Measurements from ENCODE around the gene DGKB. TPM values are rescaled to one million over a fixed set of nuclear protein-coding genes. Genes with fewer than 3 reads are reported as not detected.
A peak's percentile ranks its signal among the peaks of the same experiment; 100 is the strongest.

DGKB gene
- polyA plus RNA-seq, 1 donor (not counting 4 experiments of a cell fraction or from before 2014, with no cell fraction given) = 0.01 TPM

DNA sequence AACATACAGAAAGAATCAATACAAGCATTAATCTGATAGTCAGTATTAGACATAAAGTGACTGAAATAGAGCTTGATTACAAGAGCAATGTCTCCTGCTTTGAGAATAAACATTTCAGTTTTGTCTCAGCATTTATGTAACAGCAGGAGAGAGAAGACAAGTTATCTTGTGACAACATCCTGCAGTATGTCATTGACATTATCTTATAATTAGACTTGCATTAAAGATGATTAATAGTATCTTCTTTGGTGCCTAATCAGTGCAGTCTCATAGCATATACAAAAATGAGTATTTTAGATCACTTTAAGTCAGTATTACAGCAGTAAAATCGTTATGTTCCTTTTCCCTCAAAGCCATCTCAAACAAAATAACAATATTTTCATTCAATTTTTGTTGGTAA lies 477.0 kb downstream of the DGKB start:
- Histone ChIP-seq H3K9ac (ENCODE audit: control insufficient read depth, extremely low read depth, insufficient read depth, low read length) (no peak overlapping the region), H3K4me3 (ENCODE audit: control insufficient read depth in 2 of 3, extremely low read depth in 1 of 3, insufficient read depth in 2 of 3, low read depth in 1 of 3, low read length in 3 of 3) (no peak overlapping the region), H3K4me2 (ENCODE audit: control insufficient read depth, extremely low read depth, insufficient read depth, low read depth, low read length) (no peak overlapping the region), H3K9me1 (ENCODE audit: control insufficient read depth, extremely low read depth, insufficient read depth, low read length) (no peaks in the 10 kb centered on the region), H3K79me2 (ENCODE audit: control insufficient read depth, insufficient read depth, low read length) (no peaks in the 10 kb centered on the region), H3K36me3 (ENCODE audit: control insufficient read depth in 2 of 2, extremely low read depth in 1 of 2, insufficient read depth in 2 of 2, low read length in 2 of 2) (no peaks in the 10 kb centered on the region), H3K27ac (ENCODE audit: control insufficient read depth, insufficient read depth, low read length) (no peak overlapping the region), H3K27me3 (ENCODE audit: control insufficient read depth, extremely low read depth, insufficient read depth, low read length) (no peaks in the 10 kb centered on the region), H4K20me1 (ENCODE audit: control insufficient read depth, extremely low read depth, insufficient read depth, low read length) (no peaks in the 10 kb centered on the region), H3K4me1 (ENCODE audit: control insufficient read depth, extremely low read depth, insufficient read depth, low read length) (no peaks in the 10 kb centered on the region), H3K9me3 (ENCODE audit: control insufficient read depth, low read depth, low read length) (no peaks in the 10 kb centered on the region), H2AFZ (ENCODE audit: control insufficient read depth, low read length) (no peak overlapping the region)
- DNase-seq (ENCODE audit: low read depth, low spot score) (no peak), FAIRE-seq (no peak)
- TF ChIP-seq EZH2 (IDR thresholded peaks at IDR 0.05; ENCODE audit: low read length) (no peak), CTCF (optimal IDR thresholded peaks at IDR 0.05 in 1 of 3, IDR thresholded peaks at IDR 0.05 in 1 of 3, conservative IDR thresholded peaks at IDR 0.05 in 1 of 3; ENCODE audit: extremely low read depth in 1 of 3, insufficient read depth in 2 of 3, low read length in 3 of 3) (no peak)
- dilution Hi-C loops (cut with MboI; ENCODE audit: extremely low pct_ligation_motif_present, low sequenced_read_pairs) = no loop called here

GRCh38 chr7:14424675-14425074 lies 477.9 kb downstream of the DGKB start:
- DNase-seq (ENCODE audit: low read depth, low spot score) = no peak
- H3K4me3 ChIP-seq (ENCODE audit: control insufficient read depth in 2 of 3, extremely low read depth in 1 of 3, insufficient read depth in 2 of 3, low read depth in 1 of 3, low read length in 3 of 3) = no peak overlapping the region
- dilution Hi-C loops (cut with MboI; ENCODE audit: extremely low pct_ligation_motif_present, low sequenced_read_pairs) = no loop called here

More at GRCh38 chr7:14424675-14425074, 477.9 kb downstream of the DGKB start:
- H3K79me2 ChIP-seq (ENCODE audit: control insufficient read depth, insufficient read depth, low read length) = no peaks in the 10 kb centered on the region
- H4K20me1 ChIP-seq (ENCODE audit: control insufficient read depth, extremely low read depth, insufficient read depth, low read length) = no peaks in the 10 kb centered on the region
- H3K4me1 ChIP-seq (ENCODE audit: control insufficient read depth, extremely low read depth, insufficient read depth, low read length) = no peaks in the 10 kb centered on the region
- H2AFZ ChIP-seq (ENCODE audit: control insufficient read depth, low read length) = no peak overlapping the region
- H3K4me2 ChIP-seq (ENCODE audit: control insufficient read depth, extremely low read depth, insufficient read depth, low read depth, low read length) = no peak overlapping the region
- no peaks in the 10 kb centered on the region for H3K36me3 ChIP-seq (ENCODE audit: control insufficient read depth in 2 of 2, extremely low read depth in 1 of 2, insufficient read depth in 2 of 2, low read length in 2 of 2)
- no peak for FAIRE-seq
- TF ChIP-seq EZH2 (IDR thresholded peaks at IDR 0.05; ENCODE audit: low read length) (no peak), CTCF (optimal IDR thresholded peaks at IDR 0.05 in 1 of 3, IDR thresholded peaks at IDR 0.05 in 1 of 3, conservative IDR thresholded peaks at IDR 0.05 in 1 of 3; ENCODE audit: extremely low read depth in 1 of 3, insufficient read depth in 2 of 3, low read length in 3 of 3) (peak in 2 of 3 experiments; percentile 39 to 60)
- no peak overlapping the region for H3K27ac ChIP-seq (ENCODE audit: control insufficient read depth, insufficient read depth, low read length)
- no peak overlapping the region for H3K9ac ChIP-seq (ENCODE audit: control insufficient read depth, extremely low read depth, insufficient read depth, low read length)
- no peaks in the 10 kb centered on the region for H3K9me1 ChIP-seq (ENCODE audit: control insufficient read depth, extremely low read depth, insufficient read depth, low read length)
- no peaks in the 10 kb centered on the region for H3K9me3 ChIP-seq (ENCODE audit: control insufficient read depth, low read depth, low read length)
- no peaks in the 10 kb centered on the region for H3K27me3 ChIP-seq (ENCODE audit: control insufficient read depth, extremely low read depth, insufficient read depth, low read length)

Measured in keratinocyte (primary cell).